MM.1S (cell line): ENCODE data around the gene ANP32A.

Source experiments
- DNase-seq: peaks from one replicate; pipeline ENCODE4 v3.0.0-alpha.2; 2015
- H2AFZ ChIP-seq: fragments of 300-600 bp; sonication (generic); 2 replicates; pipeline ENCODE4 v1.6.0; 2016; ENCODE audit warnings: antibody characterized with exemption, low read length
- H3F3A ChIP-seq: fragments of 300-600 bp; sonication (generic); 2 replicates; pipeline ENCODE4 v1.6.1; 2016; ENCODE audit warnings: mild to moderate bottlenecking, antibody characterized with exemption, low read length, moderate library complexity, mixed read lengths; ENCODE audit not compliant: insufficient read depth
- H3K27ac ChIP-seq: fragments of 300-600 bp; sonication (generic); 2 replicates; pipeline ENCODE4 v1.5.1; 2016; ENCODE audit warnings: mild to moderate bottlenecking, low read length
- H3K27me3 ChIP-seq: fragments of 300-600 bp; sonication (generic); replicated peaks from 2 replicates; pipeline ENCODE4 v1.6.0; 2016; ENCODE audit warnings: low read length; ENCODE audit not compliant: insufficient read depth
- H3K36me3 ChIP-seq: fragments of 300-600 bp; sonication (generic); replicated peaks from 2 replicates; pipeline ENCODE4 v1.6.1; 2016; ENCODE audit warnings: mild to moderate bottlenecking, low read length, mixed read lengths; ENCODE audit not compliant: insufficient read depth
- H3K4me1 ChIP-seq: fragments of 300-600 bp; sonication (generic); 2 replicates; pipeline ENCODE4 v1.6.1; 2016; ENCODE audit warnings: low read length, mixed read lengths
- H3K4me2 ChIP-seq: fragments of 300-600 bp; sonication (generic); 2 replicates; pipeline ENCODE4 v1.6.0; 2016; ENCODE audit warnings: low read depth, low read length
- H3K4me3 ChIP-seq: fragments of 300-600 bp; sonication (generic); 2 replicates; pipeline ENCODE4 v1.5.1; 2016; ENCODE audit warnings: low read length, mixed read lengths
- H3K79me2 ChIP-seq: fragments of 300-600 bp; sonication (generic); 2 replicates; pipeline ENCODE4 v1.6.1; 2016; ENCODE audit warnings: mixed run types, low read length, mixed read lengths
- H3K9ac ChIP-seq: fragments of 300-600 bp; sonication (generic); 2 replicates; pipeline ENCODE4 v1.6.1; 2016; ENCODE audit warnings: low read length, mixed read lengths
- H3K9me2 ChIP-seq: fragments of 300-600 bp; sonication (generic); replicated peaks from 2 replicates; pipeline ENCODE4 v1.6.1; 2016; ENCODE audit warnings: mild to moderate bottlenecking, low read length, mixed read lengths; ENCODE audit not compliant: insufficient read depth
- H3K9me3 ChIP-seq: fragments of 300-600 bp; sonication (generic); replicated peaks from 2 replicates; pipeline ENCODE4 v1.6.1; 2016; ENCODE audit warnings: mild to moderate bottlenecking, low read length, mixed read lengths; ENCODE audit not compliant: insufficient read depth
- H4K20me1 ChIP-seq: fragments of 300-600 bp; sonication (generic); 2 replicates; pipeline ENCODE4 v1.6.1; 2016; ENCODE audit warnings: mild to moderate bottlenecking, low read length, moderate library complexity, mixed read lengths; ENCODE audit not compliant: insufficient read depth
- EZH2 ChIP-seq: fragments of 300-600 bp; sonication (generic); optimal IDR thresholded peaks from 2 replicates; pipeline ENCODE3; 2017; ENCODE audit warnings: low read depth, mild to moderate bottlenecking, antibody characterized with exemption, low read length, mixed read lengths
- EZH2phosphoT487 ChIP-seq: fragments of 300-600 bp; sonication (generic); IDR thresholded peaks from 2 replicates; pipeline ENCODE4 v1.6.1; 2018; ENCODE audit warnings: antibody characterized with exemption, low read length
- TF ChIP-seq, protein P1 (sequence below): fragments of 300-600 bp; sonication (generic); IDR thresholded peaks from 2 replicates; pipeline ENCODE4 v1.5.1; 2016; ENCODE audit warnings: antibody characterized with exemption, low read length, mixed read lengths

ANP32A gene

DNA sequence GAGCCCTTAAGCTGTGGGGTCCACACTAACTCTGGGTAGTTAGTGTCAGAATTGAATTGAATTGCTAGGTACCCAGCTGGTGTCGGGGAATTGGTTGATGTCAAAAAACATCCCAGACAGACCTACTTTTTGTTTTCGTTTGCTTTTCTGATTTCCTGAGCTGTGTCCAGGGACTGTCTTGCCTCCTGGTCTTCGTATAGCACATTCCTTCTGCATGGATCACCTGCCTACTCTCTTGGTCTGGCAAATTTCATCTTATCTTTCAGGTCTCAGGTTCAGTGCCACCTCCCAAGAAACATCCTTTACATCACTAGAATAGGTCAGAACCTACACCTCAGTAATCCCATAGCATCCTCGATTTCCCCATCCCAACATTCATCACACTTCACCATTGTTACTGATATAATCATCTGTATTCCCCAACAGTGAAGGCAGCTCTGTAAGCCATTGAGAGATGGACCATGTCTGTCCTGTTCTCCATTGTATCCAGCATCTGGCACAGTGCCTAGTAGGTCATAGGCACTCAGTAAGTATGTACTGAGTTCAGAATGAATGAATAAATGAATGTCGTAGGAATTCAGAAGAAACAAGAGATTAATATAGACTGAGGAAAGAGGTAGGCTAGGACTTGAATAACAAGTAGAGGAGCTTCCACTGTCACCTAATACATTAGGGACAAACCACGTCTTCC is 81.2 kb downstream of the ANP32A start:
- no peaks in the 10 kb centered on the region for H3K4me1 ChIP-seq
- TF ChIP-seq EZH2 (no peak), EZH2phosphoT487 (no peak)
- TF ChIP-seq, protein P1, sequence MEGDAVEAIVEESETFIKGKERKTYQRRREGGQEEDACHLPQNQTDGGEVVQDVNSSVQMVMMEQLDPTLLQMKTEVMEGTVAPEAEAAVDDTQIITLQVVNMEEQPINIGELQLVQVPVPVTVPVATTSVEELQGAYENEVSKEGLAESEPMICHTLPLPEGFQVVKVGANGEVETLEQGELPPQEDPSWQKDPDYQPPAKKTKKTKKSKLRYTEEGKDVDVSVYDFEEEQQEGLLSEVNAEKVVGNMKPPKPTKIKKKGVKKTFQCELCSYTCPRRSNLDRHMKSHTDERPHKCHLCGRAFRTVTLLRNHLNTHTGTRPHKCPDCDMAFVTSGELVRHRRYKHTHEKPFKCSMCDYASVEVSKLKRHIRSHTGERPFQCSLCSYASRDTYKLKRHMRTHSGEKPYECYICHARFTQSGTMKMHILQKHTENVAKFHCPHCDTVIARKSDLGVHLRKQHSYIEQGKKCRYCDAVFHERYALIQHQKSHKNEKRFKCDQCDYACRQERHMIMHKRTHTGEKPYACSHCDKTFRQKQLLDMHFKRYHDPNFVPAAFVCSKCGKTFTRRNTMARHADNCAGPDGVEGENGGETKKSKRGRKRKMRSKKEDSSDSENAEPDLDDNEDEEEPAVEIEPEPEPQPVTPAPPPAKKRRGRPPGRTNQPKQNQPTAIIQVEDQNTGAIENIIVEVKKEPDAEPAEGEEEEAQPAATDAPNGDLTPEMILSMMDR: no peak

GRCh38 chr15:68735610-68736009 is 85.1 kb downstream of the ANP32A start:
- Histone ChIP-seq H3K4me1 (no peaks in the 10 kb centered on the region), H3K27ac (no peak overlapping the region), H3K4me2 (no peak overlapping the region), H2AFZ (no peak overlapping the region), H3K4me3 (no peak overlapping the region), H3K27me3 (no peaks in the 10 kb centered on the region), H3K79me2 (no peaks in the 10 kb centered on the region), H3K9me2 (no peaks in the 10 kb centered on the region), H3K36me3 (no peaks in the 10 kb centered on the region), H3K9me3 (no peaks in the 10 kb centered on the region), H3K9ac (no peak overlapping the region), H3F3A (no peaks in the 10 kb centered on the region), H4K20me1 (no peaks in the 10 kb centered on the region)
- no peak for TF ChIP-seq EZH2
- no peak for TF ChIP-seq EZH2phosphoT487
- TF ChIP-seq, protein P1: no peak
- DNase-seq: no peak

More for the DNA sequence above, 81.2 kb downstream of the ANP32A start:
- no peak overlapping the region for H3K4me3 ChIP-seq
- H3K27me3 ChIP-seq: no peaks in the 10 kb centered on the region
- H3K9me2 ChIP-seq: no peaks in the 10 kb centered on the region
- no peaks in the 10 kb centered on the region for H3K79me2 ChIP-seq
- H3K36me3 ChIP-seq: no peaks in the 10 kb centered on the region
- no peak overlapping the region for H3K4me2 ChIP-seq
- no peak overlapping the region for H3K9ac ChIP-seq
- no peak overlapping the region for H3K27ac ChIP-seq
- H2AFZ ChIP-seq: no peak overlapping the region
- H4K20me1 ChIP-seq: no peaks in the 10 kb centered on the region
- H3K9me3 ChIP-seq: no peaks in the 10 kb centered on the region
- DNase-seq: no peak
- H3F3A ChIP-seq: no peaks in the 10 kb centered on the region

DNA sequence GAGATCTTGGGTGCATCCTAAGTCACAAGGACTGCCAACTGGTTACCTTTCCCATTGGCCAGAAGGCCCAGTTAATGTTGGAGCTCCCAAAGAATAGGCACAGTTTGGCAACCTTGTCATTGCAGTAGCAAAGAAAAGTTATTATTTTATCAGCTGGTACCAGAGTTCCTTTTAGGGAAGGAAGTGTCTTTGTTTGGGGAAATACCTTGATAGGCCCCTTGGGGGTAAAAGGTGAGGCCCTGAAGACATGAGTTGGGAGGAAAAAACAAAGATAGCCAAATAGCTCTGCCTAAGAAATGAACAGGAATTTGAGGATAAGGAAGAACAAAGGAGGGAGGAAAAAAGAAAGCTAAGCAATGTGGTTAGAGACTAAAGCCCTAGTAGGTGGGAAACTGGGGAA is 85.8 kb downstream of the ANP32A start:
- no peaks in the 10 kb centered on the region for H3K36me3 ChIP-seq
- H3K27me3 ChIP-seq: no peaks in the 10 kb centered on the region
- no peak overlapping the region for H2AFZ ChIP-seq
- no peaks in the 10 kb centered on the region for H3K79me2 ChIP-seq
- no peak for DNase-seq
- no peaks in the 10 kb centered on the region for H3K4me1 ChIP-seq
- H3K4me2 ChIP-seq: no peak overlapping the region
- H3F3A ChIP-seq: no peaks in the 10 kb centered on the region
- no peaks in the 10 kb centered on the region for H4K20me1 ChIP-seq
- no peaks in the 10 kb centered on the region for H3K9me2 ChIP-seq
- H3K27ac ChIP-seq: no peak overlapping the region
- no peaks in the 10 kb centered on the region for H3K9me3 ChIP-seq
- no peak for TF ChIP-seq EZH2
- no peak overlapping the region for H3K4me3 ChIP-seq
- H3K9ac ChIP-seq: no peak overlapping the region

DNA sequence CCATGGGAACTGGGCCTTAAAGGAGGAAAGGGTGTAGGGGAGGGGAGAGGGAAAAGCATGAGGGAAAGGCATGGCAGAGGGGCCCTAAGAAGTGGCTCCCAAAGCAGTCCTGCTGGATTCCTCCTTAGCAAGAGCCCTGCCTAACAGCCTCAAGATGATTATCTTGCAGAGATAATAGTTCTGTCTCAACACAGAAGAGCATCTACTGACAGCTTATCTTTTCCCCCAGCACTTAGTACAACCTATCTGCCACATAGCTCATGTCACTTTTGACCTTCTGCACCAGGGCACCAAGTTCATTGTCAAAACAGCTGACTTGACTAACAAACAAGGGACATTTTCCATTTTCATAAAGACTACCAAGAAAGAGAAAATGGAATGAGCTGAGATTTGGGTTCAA is 86.3 kb downstream of the ANP32A start:
- Histone ChIP-seq H3K36me3 (no peaks in the 10 kb centered on the region), H3K27ac (no peak overlapping the region), H3K4me1 (no peaks in the 10 kb centered on the region), H3F3A (no peaks in the 10 kb centered on the region), H3K4me3 (no peak overlapping the region), H3K79me2 (no peaks in the 10 kb centered on the region), H2AFZ (no peak overlapping the region), H3K27me3 (no peaks in the 10 kb centered on the region), H3K9me2 (no peaks in the 10 kb centered on the region), H4K20me1 (no peaks in the 10 kb centered on the region), H3K4me2 (no peak overlapping the region), H3K9me3 (no peaks in the 10 kb centered on the region), H3K9ac (no peak overlapping the region)
- TF ChIP-seq EZH2 (no peak), EZH2phosphoT487 (no peak)
- TF ChIP-seq, protein P1: no peak
- DNase-seq: no peak
